ENCODE results near the gene LGALS7B.
"Not testable (repeated sequence)": the region's sequence is repeated elsewhere in the genome, so short reads cannot be mapped to it uniquely, and the experiment has no call there.

DNA sequence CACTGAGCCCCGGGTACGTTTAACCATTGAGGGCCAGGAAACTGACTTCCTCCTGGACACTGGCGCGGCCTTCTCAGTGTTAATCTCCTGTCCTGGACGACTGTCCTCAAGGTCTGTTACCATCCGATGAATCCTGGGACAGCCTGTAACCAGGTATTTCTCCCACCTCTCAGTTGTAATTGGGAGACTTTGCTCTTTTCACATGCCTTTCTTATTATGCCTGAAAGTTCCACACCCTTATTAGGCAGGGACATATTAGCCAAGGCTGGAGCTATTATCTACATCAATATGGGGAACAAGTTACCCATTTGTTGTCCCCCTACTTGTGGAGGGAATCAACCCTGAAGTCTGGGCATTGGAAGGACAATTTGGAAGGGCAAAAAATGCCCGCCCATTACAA is 36.9 kb downstream of the LGALS7B start:
- not testable (repeated sequence) for TF ChIP-seq POLR2AphosphoS5, POLR2A (IDR thresholded peaks at IDR 0.05; ENCODE audit: low read depth, low read length)
